Pancreas (tissue), 10 donors: ENCODE measurements around the gene ZNF76. TPM values are rescaled to one million over a fixed set of nuclear protein-coding genes. Genes with fewer than 3 reads are reported as not detected.

Experiments
- ATAC-seq, 4 donors: fragments of 200-7000 bp; cut with Tn5 transposase; one replicate each; pipeline versions ENCODE4 v1.8.0 to v1.9.1; 2020; ENCODE audit warnings: mild to moderate bottlenecking in 4 of 4, moderate library complexity in 4 of 4
- DNase-seq, 6 donors: peaks; one replicate each; pipeline ENCODE4 v3.0.0-alpha.2; 2020
- FAIRE-seq: peaks from 2 replicates; lab custom pipeline; 2012; peaks lifted over from hg19 to GRCh38; lab: Jason Lieb, UNC
- H3K27ac ChIP-seq, 4 donors: fragments of 200-600 bp; sonication (generic); 1 replicate in 3 of 4; 2 replicates in 1 of 4; pipeline versions ENCODE4 v1.5.0 to v1.8.0; 2020
- H3K27me3 ChIP-seq, 4 donors: fragments of 200-600 bp; one replicate each; pipeline ENCODE4 v1.8.0; 2021
- H3K36me3 ChIP-seq, 3 donors: fragments of 200-600 bp; sonication (generic) in 1 of 3; one replicate each; pipeline versions ENCODE4 v1.5.0 to v1.8.0; 2020 to 2021
- H3K4me1 ChIP-seq, 3 donors: fragments of 200-600 bp; one replicate each; pipeline ENCODE4 v1.8.0; 2021
- H3K4me3 ChIP-seq, 4 donors: fragments of 200-600 bp; sonication (generic) in 2 of 4; one replicate each; pipeline versions ENCODE4 v1.5.0 to v1.8.0; 2020 to 2021
- H3K9me3 ChIP-seq, 4 donors: fragments of 200-600 bp; one replicate each; pipeline ENCODE4 v1.8.0; 2021
- WGBS, 2 donors: extraction: QIAGEN DNeasy Blood & Tissue Kit; methylation state at CpG; one replicate each; pipeline ENCODE4 v1.1.7; 2013; 5-methylcytosine and 5-hydroxymethylcytosine counted together
- intact Hi-C, 3 donors: fragments of 100-400 bp; cut with DNase I; formaldehyde crosslinking; loops; one replicate each; pipeline versions ENCODE4 v1.11.1 to v1.14.2; 2022
- polyA plus RNA-seq, 2 donors: library from polyadenylated mRNA; stranded (reverse); fragments of 200-250 nt; gene quantifications; one replicate each; pipeline ENCODE4 v1.2.3, GENCODE V29; 2013
- total RNA-seq, 6 donors: library from RNA; stranded (reverse); fragmentation: NEBNext Ultra II Directional in 4 of 6; extraction: Animal tissue kit (Norgen Biotek cat#: 25700) in 4 of 6; gene quantifications; one replicate each; pipeline versions ENCODE4 v1.2.1 to v1.2.4, GENCODE V29; 2021 to 2023
- TF ChIP-seq, protein P1 (sequence below), 4 donors: fragments of 200-600 bp; sonication (generic) in 3 of 4; IDR thresholded peaks; one replicate each; pipeline versions ENCODE4 v1.5.0 to v1.8.0; 2021; ENCODE audit warnings: antibody characterized with exemption in 4 of 4
- donor health status: healthy with polysubstance abuse.
- donor health status: DM: no; HTN: no; CAD: no; lungs with moderate emphysema.
- donor health status: DM: no; HTN: no; CAD: no.
- donor health status: control.
- donor health status: control.
- donor health status: Bipolar disorder and iron deficiency.
- donor health status: DM: yes; HTN: yes; CAD: no.
- donor health status: DM: no; HTN: no; CAD: no.
- donor health status: DM: no; HTN: no; CAD: no.
- donor health status: DM: yes; HTN: yes; CAD: no.

ZNF76 gene
- total and polyA plus RNA-seq, 8 donors: 14.9 to 51.1 (median 19.3) TPM

GRCh38 chr6:35312076-35312800, 52.7 kb downstream of the ZNF76 start:
- no peaks in the 10 kb centered on the region for H3K9me3 ChIP-seq
- FAIRE-seq (no peak), DNase-seq (peak in 1 of 6 donors; percentile 46), ATAC-seq (peak in 1 of 4 donors; percentile 12)
- TF ChIP-seq, protein P1, sequence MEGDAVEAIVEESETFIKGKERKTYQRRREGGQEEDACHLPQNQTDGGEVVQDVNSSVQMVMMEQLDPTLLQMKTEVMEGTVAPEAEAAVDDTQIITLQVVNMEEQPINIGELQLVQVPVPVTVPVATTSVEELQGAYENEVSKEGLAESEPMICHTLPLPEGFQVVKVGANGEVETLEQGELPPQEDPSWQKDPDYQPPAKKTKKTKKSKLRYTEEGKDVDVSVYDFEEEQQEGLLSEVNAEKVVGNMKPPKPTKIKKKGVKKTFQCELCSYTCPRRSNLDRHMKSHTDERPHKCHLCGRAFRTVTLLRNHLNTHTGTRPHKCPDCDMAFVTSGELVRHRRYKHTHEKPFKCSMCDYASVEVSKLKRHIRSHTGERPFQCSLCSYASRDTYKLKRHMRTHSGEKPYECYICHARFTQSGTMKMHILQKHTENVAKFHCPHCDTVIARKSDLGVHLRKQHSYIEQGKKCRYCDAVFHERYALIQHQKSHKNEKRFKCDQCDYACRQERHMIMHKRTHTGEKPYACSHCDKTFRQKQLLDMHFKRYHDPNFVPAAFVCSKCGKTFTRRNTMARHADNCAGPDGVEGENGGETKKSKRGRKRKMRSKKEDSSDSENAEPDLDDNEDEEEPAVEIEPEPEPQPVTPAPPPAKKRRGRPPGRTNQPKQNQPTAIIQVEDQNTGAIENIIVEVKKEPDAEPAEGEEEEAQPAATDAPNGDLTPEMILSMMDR (IDR thresholded peaks at IDR 0.05): no peak
- WGBS, 2 donors: 86 to 90% methylated on average over 19 of the region's 19 CpGs
- no peak overlapping the region for H3K4me3 ChIP-seq
- no peak overlapping the region for H3K27ac ChIP-seq
- intact Hi-C loops: no loop called here
- no peaks in the 10 kb centered on the region for H3K27me3 ChIP-seq
- H3K36me3 ChIP-seq: no peaks in the 10 kb centered on the region
- H3K4me1 ChIP-seq: no peaks in the 10 kb centered on the region

GRCh38 chr6:35312807-35313206, 53.3 kb downstream of the ZNF76 start:
- TF ChIP-seq, protein P1 (IDR thresholded peaks at IDR 0.05): no peak
- Histone ChIP-seq H3K9me3 (no peaks in the 10 kb centered on the region), H3K36me3 (no peaks in the 10 kb centered on the region), H3K4me1 (no peaks in the 10 kb centered on the region), H3K4me3 (no peak overlapping the region), H3K27me3 (no peaks in the 10 kb centered on the region), H3K27ac (no peak overlapping the region)
- intact Hi-C loops: no loop called here
- ATAC-seq: no peak
- no peak for DNase-seq
- WGBS, 2 donors: 40 to 43% methylated on average over 2 of the region's 2 CpGs
- no peak for FAIRE-seq

DNA sequence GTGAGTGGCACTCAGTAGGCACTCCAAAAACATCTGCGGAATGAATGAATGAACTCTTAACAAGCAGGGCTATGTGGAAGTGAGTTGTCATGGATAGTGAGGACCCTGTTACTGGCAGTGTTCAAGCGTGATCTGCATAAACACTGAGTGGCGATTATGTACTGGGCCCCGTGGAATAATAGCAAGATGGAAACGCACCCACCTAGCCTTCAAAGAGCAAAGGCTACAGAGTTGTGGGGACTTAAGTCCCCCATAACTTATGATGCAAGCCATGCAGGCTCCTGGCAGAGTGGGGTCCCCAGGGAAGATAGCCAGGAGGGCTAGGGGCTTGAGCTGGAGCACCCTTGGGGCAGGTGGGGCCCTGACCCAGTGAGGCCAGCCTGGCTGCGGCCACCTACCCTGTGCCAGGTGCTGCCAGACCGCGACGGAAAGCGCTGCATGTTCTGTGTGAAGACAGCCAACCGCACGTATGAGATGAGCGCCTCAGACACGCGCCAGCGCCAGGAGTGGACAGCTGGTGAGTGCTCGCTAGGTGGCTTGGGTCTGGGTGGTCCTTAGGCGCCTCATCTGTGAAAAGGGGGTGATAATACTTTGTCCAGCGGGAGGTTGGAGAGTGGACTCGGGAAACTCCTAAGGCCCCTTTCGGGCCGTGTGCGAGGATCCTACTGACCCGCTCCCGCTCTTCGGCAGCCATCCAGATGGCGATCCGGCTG, 58.1 kb downstream of the ZNF76 start:
- no peak for FAIRE-seq
- peaks cover 3 to 7% (median 4%) of the 10 kb centered on the region in 3 donors for H3K4me1 ChIP-seq
- H3K9me3 ChIP-seq: no peaks in the 10 kb centered on the region
- peak overlapping the region; percentile 36 to 65 (median 43) for H3K4me3 ChIP-seq
- TF ChIP-seq, protein P1 (IDR thresholded peaks at IDR 0.05): no peak
- DNase-seq: peak in 2 of 6 donors; percentile 42 to 81
- ATAC-seq: peak; percentile 32 to 56 (median 51)
- H3K27me3 ChIP-seq: no peaks in the 10 kb centered on the region
- 22 to 27% methylated on average over 28 of the region's 28 CpGs for WGBS, 2 donors
- intact Hi-C loops: no loop called here
- H3K27ac ChIP-seq: peak overlapping the region in 1 of 4 donors; percentile 31
- no peaks in the 10 kb centered on the region for H3K36me3 ChIP-seq

- TF ChIP-seq, protein P1 (IDR thresholded peaks at IDR 0.05): no peak
- Histone ChIP-seq H3K27me3 (no peaks in the 10 kb centered on the region), H3K27ac (peak overlapping the region in 2 of 4 donors; percentile 29 to 31), H3K4me1 (peaks cover 3 to 7% (median 4%) of the 10 kb centered on the region in 3 donors), H3K36me3 (no peaks in the 10 kb centered on the region), H3K9me3 (no peaks in the 10 kb centered on the region), H3K4me3 (peak overlapping the region; percentile 36 to 65 (median 43))
- 6 to 9% methylated on average over 54 to 55 of the region's 55 CpGs for WGBS, 2 donors
- intact Hi-C loops: no loop called here
- FAIRE-seq: no peak
- ATAC-seq: peak; percentile 97 to 100 (median 100)
- DNase-seq: peak; percentile 78 to 96 (median 89)
These were observed 58.9 kb downstream of the ZNF76 start for GRCh38 chr6:35318196-35319171.
